ENCODE measurements around the gene AXIN1.

Gene AXIN1

GRCh38 chr16:290015-290680 is 62.4 kb downstream of the AXIN1 start:
- H3K27me3 ChIP-seq (replicated peaks; ENCODE audit: control insufficient read depth, insufficient read depth, low read length, poor library complexity, severe bottlenecking): no peaks in the 10 kb centered on the region
- H3K4me1 ChIP-seq (ENCODE audit: control insufficient read depth, insufficient read depth, low read length, poor library complexity, severe bottlenecking): no peaks in the 10 kb centered on the region
- H3K9me3 ChIP-seq (ENCODE audit: control insufficient read depth, low read length): no peaks in the 10 kb centered on the region
- peaks cover 74% of the 10 kb centered on the region for H3K36me3 ChIP-seq (ENCODE audit: control insufficient read depth, insufficient read depth, low read length)
- no peak for DNase-seq
- no peak overlapping the region for H3K4me3 ChIP-seq (ENCODE audit: insufficient read depth, low read depth, low read length, poor library complexity, severe bottlenecking)
- no peak overlapping the region for H3K27ac ChIP-seq (ENCODE audit: insufficient read depth, low read length, poor library complexity, severe bottlenecking)

GRCh38 chr16:289395-289997 is 63.0 kb downstream of the AXIN1 start:
- Histone ChIP-seq H3K27ac (ENCODE audit: insufficient read depth, low read length, poor library complexity, severe bottlenecking) (no peak overlapping the region), H3K4me1 (ENCODE audit: control insufficient read depth, insufficient read depth, low read length, poor library complexity, severe bottlenecking) (no peaks in the 10 kb centered on the region), H3K27me3 (replicated peaks; ENCODE audit: control insufficient read depth, insufficient read depth, low read length, poor library complexity, severe bottlenecking) (no peaks in the 10 kb centered on the region), H3K36me3 (ENCODE audit: control insufficient read depth, insufficient read depth, low read length) (peaks cover 74% of the 10 kb centered on the region), H3K4me3 (ENCODE audit: insufficient read depth, low read depth, low read length, poor library complexity, severe bottlenecking) (no peak overlapping the region), H3K9me3 (ENCODE audit: control insufficient read depth, low read length) (no peaks in the 10 kb centered on the region)
- DNase-seq: no peak

DNA sequence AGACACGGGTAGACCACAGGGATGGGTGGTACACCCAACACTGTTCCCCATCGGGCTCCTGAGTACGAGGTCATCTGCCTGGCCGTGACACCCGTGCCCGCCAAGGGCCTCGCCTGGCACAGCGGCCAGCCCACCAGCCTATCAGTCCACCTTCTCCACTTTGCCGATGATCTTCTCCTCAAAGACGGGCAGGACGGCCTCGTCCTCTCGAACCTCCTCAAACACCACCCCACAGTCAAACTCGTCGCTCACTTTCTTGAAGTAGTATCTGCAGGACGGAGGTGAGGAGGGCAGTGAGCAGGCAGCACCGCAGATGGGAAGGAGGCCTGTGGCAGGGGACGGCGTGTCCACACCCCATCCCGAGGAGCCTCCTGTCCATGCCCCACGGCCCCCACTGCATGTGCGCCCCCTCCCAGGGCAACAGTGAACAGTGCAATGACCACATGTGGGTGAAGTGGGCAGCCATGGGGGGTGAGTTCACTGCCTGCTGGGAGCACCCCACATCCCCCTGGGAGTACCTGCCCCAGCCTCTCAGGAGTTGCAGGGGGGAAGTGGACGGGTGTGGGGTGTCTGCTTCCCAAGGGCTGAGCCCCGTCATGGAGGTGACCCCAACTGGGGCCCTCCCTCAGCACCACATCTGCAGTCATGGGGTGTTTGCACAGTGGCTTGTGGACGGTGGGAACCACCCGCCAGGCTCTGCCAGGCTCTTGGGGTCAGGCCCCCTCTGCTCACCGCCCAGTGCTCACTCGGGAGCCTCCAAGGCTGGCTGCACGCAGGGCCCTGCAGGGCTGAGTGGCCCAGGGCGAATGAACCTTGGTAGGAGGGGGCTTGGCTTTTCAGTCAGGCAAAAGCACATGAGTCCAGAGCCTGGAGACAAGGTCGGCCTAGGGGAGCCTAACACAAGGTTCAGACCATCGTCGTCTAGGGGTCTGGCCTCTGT is 64.3 kb downstream of the AXIN1 start:
- Histone ChIP-seq H3K27me3 (replicated peaks; ENCODE audit: control insufficient read depth, insufficient read depth, low read length, poor library complexity, severe bottlenecking) (no peaks in the 10 kb centered on the region), H3K36me3 (ENCODE audit: control insufficient read depth, insufficient read depth, low read length) (peaks cover 66% of the 10 kb centered on the region), H3K4me3 (ENCODE audit: insufficient read depth, low read depth, low read length, poor library complexity, severe bottlenecking) (no peak overlapping the region), H3K4me1 (ENCODE audit: control insufficient read depth, insufficient read depth, low read length, poor library complexity, severe bottlenecking) (no peaks in the 10 kb centered on the region), H3K9me3 (ENCODE audit: control insufficient read depth, low read length) (no peaks in the 10 kb centered on the region), H3K27ac (ENCODE audit: insufficient read depth, low read length, poor library complexity, severe bottlenecking) (no peak overlapping the region)
- DNase-seq: no peak

DNA sequence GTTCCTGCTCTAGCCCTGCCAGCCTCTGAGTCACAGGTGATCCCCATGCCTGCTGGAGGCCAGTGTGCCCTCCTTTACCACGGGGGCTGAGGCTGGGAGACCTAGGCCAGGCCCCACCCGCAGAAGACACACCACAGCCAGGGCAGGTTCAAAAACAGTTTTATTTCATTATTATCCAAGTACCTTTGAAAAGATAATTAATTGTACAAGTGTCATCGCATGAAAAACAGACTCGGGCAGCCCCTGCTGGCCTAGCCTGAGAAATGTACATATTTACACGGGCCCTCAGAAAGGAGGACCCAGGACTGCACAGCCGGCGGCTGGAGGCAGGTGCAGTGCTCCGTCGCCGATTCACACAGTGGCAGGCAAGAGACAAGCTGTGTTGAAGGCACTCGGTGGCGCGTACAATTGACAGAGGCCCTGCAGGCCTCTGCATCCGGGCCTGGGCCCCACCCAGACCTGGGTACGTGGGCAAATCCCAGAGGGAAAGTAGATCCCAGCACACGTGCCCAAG is 65.2 kb downstream of the AXIN1 start:
- Histone ChIP-seq H3K27me3 (replicated peaks; ENCODE audit: control insufficient read depth, insufficient read depth, low read length, poor library complexity, severe bottlenecking) (no peaks in the 10 kb centered on the region), H3K4me1 (ENCODE audit: control insufficient read depth, insufficient read depth, low read length, poor library complexity, severe bottlenecking) (no peaks in the 10 kb centered on the region), H3K9me3 (ENCODE audit: control insufficient read depth, low read length) (no peaks in the 10 kb centered on the region), H3K4me3 (ENCODE audit: insufficient read depth, low read depth, low read length, poor library complexity, severe bottlenecking) (no peak overlapping the region), H3K36me3 (ENCODE audit: control insufficient read depth, insufficient read depth, low read length) (peaks cover 57% of the 10 kb centered on the region), H3K27ac (ENCODE audit: insufficient read depth, low read length, poor library complexity, severe bottlenecking) (no peak overlapping the region)
- DNase-seq: no peak

DNA sequence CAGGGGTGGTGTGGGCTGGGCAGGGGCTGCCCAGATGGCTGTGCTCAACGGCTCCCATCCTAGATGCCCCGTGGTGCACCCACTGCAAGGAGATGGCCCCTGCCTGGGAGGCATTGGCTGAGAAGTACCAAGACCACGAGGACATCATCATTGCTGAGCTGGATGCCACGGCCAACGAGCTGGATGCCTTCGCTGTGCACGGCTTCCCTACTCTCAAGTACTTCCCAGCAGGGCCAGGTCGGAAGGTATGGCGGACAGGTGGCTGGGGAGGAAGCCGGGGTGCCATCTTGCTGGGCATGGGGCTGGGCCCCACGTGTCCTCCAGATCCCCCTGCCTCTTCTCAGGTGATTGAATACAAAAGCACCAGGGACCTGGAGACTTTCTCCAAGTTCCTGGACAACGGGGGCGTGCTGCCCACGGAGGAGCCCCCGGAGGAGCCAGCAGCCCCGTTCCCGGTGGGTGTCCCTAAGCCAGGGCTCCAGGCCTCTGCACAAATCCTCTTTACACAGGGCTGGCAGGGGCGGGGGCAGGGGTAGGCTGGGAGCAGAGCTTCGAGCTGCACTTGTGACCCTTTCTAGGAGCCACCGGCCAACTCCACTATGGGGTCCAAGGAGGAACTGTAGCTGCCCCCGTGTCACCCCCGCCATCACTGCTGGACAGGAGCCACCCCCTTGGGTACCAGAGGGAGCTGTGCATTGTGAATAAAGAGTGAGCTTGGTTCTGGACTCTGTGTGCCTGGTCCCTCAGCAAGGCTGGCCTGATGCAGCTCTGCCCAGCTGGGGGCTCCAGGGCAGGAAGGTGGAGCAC is 65.8 kb downstream of the AXIN1 start:
- H3K4me3 ChIP-seq (ENCODE audit: insufficient read depth, low read depth, low read length, poor library complexity, severe bottlenecking): no peak overlapping the region

GRCh38 chr16:285146-286055 is 67.1 kb downstream of the AXIN1 start:
- Histone ChIP-seq H3K36me3 (ENCODE audit: control insufficient read depth, insufficient read depth, low read length) (peaks cover 40% of the 10 kb centered on the region), H3K9me3 (ENCODE audit: control insufficient read depth, low read length) (no peaks in the 10 kb centered on the region), H3K4me3 (ENCODE audit: insufficient read depth, low read depth, low read length, poor library complexity, severe bottlenecking) (no peak overlapping the region), H3K4me1 (ENCODE audit: control insufficient read depth, insufficient read depth, low read length, poor library complexity, severe bottlenecking) (peaks cover 10% of the 10 kb centered on the region), H3K27me3 (replicated peaks; ENCODE audit: control insufficient read depth, insufficient read depth, low read length, poor library complexity, severe bottlenecking) (peaks cover 12% of the 10 kb centered on the region), H3K27ac (ENCODE audit: insufficient read depth, low read length, poor library complexity, severe bottlenecking) (no peak overlapping the region)
- DNase-seq: no peak

More for the DNA sequence above, 65.8 kb downstream of the AXIN1 start:
- Histone ChIP-seq H3K36me3 (ENCODE audit: control insufficient read depth, insufficient read depth, low read length) (peaks cover 52% of the 10 kb centered on the region), H3K27me3 (replicated peaks; ENCODE audit: control insufficient read depth, insufficient read depth, low read length, poor library complexity, severe bottlenecking) (peaks cover 2% of the 10 kb centered on the region), H3K27ac (ENCODE audit: insufficient read depth, low read length, poor library complexity, severe bottlenecking) (no peak overlapping the region), H3K4me1 (ENCODE audit: control insufficient read depth, insufficient read depth, low read length, poor library complexity, severe bottlenecking) (no peaks in the 10 kb centered on the region), H3K9me3 (ENCODE audit: control insufficient read depth, low read length) (no peaks in the 10 kb centered on the region)
- DNase-seq: no peak

GRCh38 chr16:284204-285120 is 68.1 kb downstream of the AXIN1 start:
- Histone ChIP-seq H3K27ac (ENCODE audit: insufficient read depth, low read length, poor library complexity, severe bottlenecking) (no peak overlapping the region), H3K27me3 (replicated peaks; ENCODE audit: control insufficient read depth, insufficient read depth, low read length, poor library complexity, severe bottlenecking) (peaks cover 16% of the 10 kb centered on the region), H3K4me3 (ENCODE audit: insufficient read depth, low read depth, low read length, poor library complexity, severe bottlenecking) (no peak overlapping the region), H3K9me3 (ENCODE audit: control insufficient read depth, low read length) (no peaks in the 10 kb centered on the region), H3K4me1 (ENCODE audit: control insufficient read depth, insufficient read depth, low read length, poor library complexity, severe bottlenecking) (peaks cover 15% of the 10 kb centered on the region), H3K36me3 (ENCODE audit: control insufficient read depth, insufficient read depth, low read length) (peaks cover 30% of the 10 kb centered on the region)
- no peak for DNase-seq

GRCh38 chr16:283033-283805 is 69.3 kb downstream of the AXIN1 start, which contains the start of gene PDIA2:
TSS of gene PDIA2 (plus strand) at chr16:283164. CDS start at chr16:283170, 6 bp downstream.
- H3K27me3 ChIP-seq (replicated peaks; ENCODE audit: control insufficient read depth, insufficient read depth, low read length, poor library complexity, severe bottlenecking): peaks cover 16% of the 10 kb centered on the region
- DNase-seq: no peak
- H3K4me1 ChIP-seq (ENCODE audit: control insufficient read depth, insufficient read depth, low read length, poor library complexity, severe bottlenecking): peaks cover 22% of the 10 kb centered on the region
- peaks cover 18% of the 10 kb centered on the region for H3K36me3 ChIP-seq (ENCODE audit: control insufficient read depth, insufficient read depth, low read length)
- H3K4me3 ChIP-seq (ENCODE audit: insufficient read depth, low read depth, low read length, poor library complexity, severe bottlenecking): no peak within 1 kb of the TSS
- H3K27ac ChIP-seq (ENCODE audit: insufficient read depth, low read length, poor library complexity, severe bottlenecking): no peak within 1 kb of the TSS
- no peaks in the 10 kb centered on the region for H3K9me3 ChIP-seq (ENCODE audit: control insufficient read depth, low read length)

Data from effector memory CD4-positive, alpha-beta T cell (primary cell).